WTC11 (cell line): ENCODE data around the gene EFCC1.

ENCODE experiments used
- CTCF ChIP-seq: fragments of 200-600 bp; IDR thresholded peaks from 2 replicates; pipeline ENCODE4 v1.8.0; 2022; ENCODE audit warnings: antibody characterized with exemption
- E2F4 ChIP-seq: sonication (generic); formaldehyde crosslinking; IDR thresholded peaks from 2 replicates; pipeline ENCODE4 v1.8.1; 2022; ENCODE audit warnings: low read depth, mild to moderate bottlenecking, moderate library complexity, missing genetic modification reagents, borderline replicate concordance
- ELF4 ChIP-seq: sonication (generic); formaldehyde crosslinking; IDR thresholded peaks from 2 replicates; pipeline ENCODE4 v1.8.1; 2022; ENCODE audit warnings: low read depth, mild to moderate bottlenecking, moderate library complexity, missing genetic modification reagents
- ETV6 ChIP-seq: sonication (generic); formaldehyde crosslinking; IDR thresholded peaks from 2 replicates; pipeline ENCODE4 v1.8.1; 2022; ENCODE audit warnings: mild to moderate bottlenecking, missing genetic modification reagents
- IRF1 ChIP-seq: sonication (generic); formaldehyde crosslinking; IDR thresholded peaks from 2 replicates; pipeline ENCODE4 v1.8.0; 2023; ENCODE audit warnings: missing genetic modification reagents
- IRF2 ChIP-seq: sonication (generic); formaldehyde crosslinking; IDR thresholded peaks from 2 replicates; pipeline ENCODE4 v1.8.0; 2022; ENCODE audit warnings: low read depth, missing genetic modification reagents, borderline replicate concordance
- MAX ChIP-seq: sonication (generic); formaldehyde crosslinking; IDR thresholded peaks from 2 replicates; pipeline ENCODE4 v1.8.0; 2022; ENCODE audit warnings: mild to moderate bottlenecking, missing genetic modification reagents
- NFYB ChIP-seq: sonication (generic); formaldehyde crosslinking; conservative IDR thresholded peaks from 2 replicates; pipeline ENCODE4 v1.8.0; 2022; ENCODE audit warnings: low read depth, missing genetic modification reagents
- SMAD3 ChIP-seq: sonication (generic); formaldehyde crosslinking; IDR thresholded peaks from 2 replicates; pipeline ENCODE4 v1.8.0; 2022; ENCODE audit warnings: missing genetic modification reagents, mild to moderate bottlenecking, borderline replicate concordance
- TCF7 ChIP-seq: sonication (generic); formaldehyde crosslinking; IDR thresholded peaks from 2 replicates; pipeline ENCODE4 v1.8.0; 2022; ENCODE audit warnings: mild to moderate bottlenecking, low read depth, missing genetic modification reagents, moderate library complexity

GRCh38 chr3:128998561-128998960 lies 2.5 kb upstream of the EFCC1 start:
- TF ChIP-seq ELF4 (CRISPR knock-in tag): no peak
- TF ChIP-seq IRF1 (CRISPR knock-in tag): no peak
- TF ChIP-seq CTCF: no peak
- no peak for TF ChIP-seq E2F4
- no peak for TF ChIP-seq ETV6
- TF ChIP-seq SMAD3 (CRISPR knock-in tag): no peak
- no peak for TF ChIP-seq NFYB (CRISPR knock-in tag)
- no peak for TF ChIP-seq MAX
- no peak for TF ChIP-seq TCF7
- TF ChIP-seq IRF2 (CRISPR knock-in tag): no peak
